Kidney epithelial cell (primary cell): ENCODE results near the gene SUSD5. TPM values are rescaled to one million over a fixed set of nuclear protein-coding genes. Genes with fewer than 3 reads are reported as not detected.

ENCODE experiments used
- DNase-seq: peaks from one replicate; pipeline ENCODE4 v3.0.0-alpha.2; 2010; ENCODE audit warnings: low read depth
- H3K27me3 ChIP-seq: 2 replicates; pipeline ENCODE4 v1.6.0; 2011; ENCODE audit warnings: low read length; ENCODE audit not compliant: control insufficient read depth, insufficient read depth
- H3K36me3 ChIP-seq: 2 replicates; pipeline ENCODE4 v1.5.1; 2011; ENCODE audit warnings: low read length; ENCODE audit not compliant: control insufficient read depth, insufficient read depth
- H3K4me3 ChIP-seq: 2 replicates; pipeline ENCODE4 v1.5.1; 2011; ENCODE audit warnings: low read depth, mild to moderate bottlenecking, control low read depth, low read length
- CTCF ChIP-seq: IDR thresholded peaks from 2 replicates; pipeline ENCODE4 v1.5.1; 2011; ENCODE audit warnings: mild to moderate bottlenecking, moderate library complexity, low read length, control low read depth, inconsistent platforms; ENCODE audit not compliant: insufficient read depth, poor library complexity, severe bottlenecking
- total RNA-seq: library from RNA; depleted of rRNA; stranded (reverse); fragments of >200 nt; gene quantifications from 2 replicates; pipeline ENCODE4 v1.2.3, GENCODE V29; 2015

Gene SUSD5
- 1.4 and 2.0 TPM in 2 replicates for total RNA-seq

GRCh38 chr3:33218446-33219174 lies at the start of gene SUSD5:
Gene SUSD5, minus strand, starts transcription at chr3:33218810. Its CDS starts 13 bp downstream, at chr3:33218797.
- TF ChIP-seq CTCF: no peak
- peaks cover 20% of the 10 kb centered on the region for H3K27me3 ChIP-seq
- H3K36me3 ChIP-seq: no peaks in the 10 kb centered on the region
- H3K4me3 ChIP-seq: peak within 1 kb of the TSS; percentile 55
- DNase-seq: no peak

- Histone ChIP-seq H3K36me3 (no peaks in the 10 kb centered on the region), H3K4me3 (no peak overlapping the region), H3K27me3 (no peaks in the 10 kb centered on the region)
- no peak for DNase-seq
- no peak for TF ChIP-seq CTCF
Observed at GRCh38 chr3:33260104-33260503, 41.5 kb upstream of the SUSD5 start.

- no peak for DNase-seq
- no peaks in the 10 kb centered on the region for H3K36me3 ChIP-seq
- no peak overlapping the region for H3K4me3 ChIP-seq
- H3K27me3 ChIP-seq: no peaks in the 10 kb centered on the region
- no peak for TF ChIP-seq CTCF
Observed at GRCh38 chr3:33256249-33256648, 37.6 kb upstream of the SUSD5 start.

- H3K36me3 ChIP-seq: no peaks in the 10 kb centered on the region
- no peak overlapping the region for H3K4me3 ChIP-seq
- TF ChIP-seq CTCF: no peak
- no peaks in the 10 kb centered on the region for H3K27me3 ChIP-seq
- DNase-seq: no peak
Observed at GRCh38 chr3:33250712-33251111, 32.1 kb upstream of the SUSD5 start.

GRCh38 chr3:33246786-33247185 lies 28.2 kb upstream of the SUSD5 start:
- no peaks in the 10 kb centered on the region for H3K27me3 ChIP-seq
- no peak for DNase-seq

More at GRCh38 chr3:33246786-33247185, 28.2 kb upstream of the SUSD5 start:
- no peaks in the 10 kb centered on the region for H3K36me3 ChIP-seq
- no peak for TF ChIP-seq CTCF
- H3K4me3 ChIP-seq: no peak overlapping the region
